CD4-positive, alpha-beta T cell treated with Interleukin-1 beta for 1 hour (primary cell): Measurements from ENCODE around the gene STRA8.

ENCODE experiments used
- DNase-seq, 2 donors: peaks; one replicate each; pipeline ENCODE4 v3.0.0-alpha.2; 2020 to 2022

Gene STRA8, protein sequence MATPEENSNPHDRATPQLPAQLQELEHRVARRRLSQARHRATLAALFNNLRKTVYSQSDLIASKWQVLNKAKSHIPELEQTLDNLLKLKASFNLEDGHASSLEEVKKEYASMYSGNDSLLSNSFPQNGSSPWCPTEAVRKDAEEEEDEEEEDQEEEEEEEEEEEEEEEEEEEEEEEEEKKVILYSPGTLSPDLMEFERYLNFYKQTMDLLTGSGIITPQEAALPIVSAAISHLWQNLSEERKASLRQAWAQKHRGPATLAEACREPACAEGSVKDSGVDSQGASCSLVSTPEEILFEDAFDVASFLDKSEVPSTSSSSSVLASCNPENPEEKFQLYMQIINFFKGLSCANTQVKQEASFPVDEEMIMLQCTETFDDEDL

DNA sequence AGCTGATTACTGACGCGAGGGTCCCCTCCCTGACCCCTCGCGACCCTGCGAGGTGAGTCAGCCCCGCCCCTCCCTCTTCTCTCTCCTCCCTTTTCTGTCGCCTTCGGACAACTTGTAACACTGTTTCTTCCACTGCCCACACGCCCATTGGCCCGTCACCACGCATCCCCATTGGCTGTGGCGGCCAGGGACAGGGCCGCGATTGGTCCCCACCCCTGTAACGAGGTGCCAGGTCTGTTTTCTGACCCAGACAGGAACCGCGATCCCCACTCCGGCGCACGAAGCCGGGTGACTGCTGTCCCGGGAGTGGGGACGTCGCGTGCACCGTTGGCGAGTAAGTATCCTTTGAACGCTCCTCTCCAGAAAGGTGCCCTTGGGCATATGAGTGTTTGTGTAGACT lies at the start of gene STRA8:
Gene STRA8, plus strand, starts transcription at position 269 of the 400 bp plus-strand sequence. CDS start 6,687 bp downstream, outside the sequence.
- DNase-seq = no peak

DNA sequence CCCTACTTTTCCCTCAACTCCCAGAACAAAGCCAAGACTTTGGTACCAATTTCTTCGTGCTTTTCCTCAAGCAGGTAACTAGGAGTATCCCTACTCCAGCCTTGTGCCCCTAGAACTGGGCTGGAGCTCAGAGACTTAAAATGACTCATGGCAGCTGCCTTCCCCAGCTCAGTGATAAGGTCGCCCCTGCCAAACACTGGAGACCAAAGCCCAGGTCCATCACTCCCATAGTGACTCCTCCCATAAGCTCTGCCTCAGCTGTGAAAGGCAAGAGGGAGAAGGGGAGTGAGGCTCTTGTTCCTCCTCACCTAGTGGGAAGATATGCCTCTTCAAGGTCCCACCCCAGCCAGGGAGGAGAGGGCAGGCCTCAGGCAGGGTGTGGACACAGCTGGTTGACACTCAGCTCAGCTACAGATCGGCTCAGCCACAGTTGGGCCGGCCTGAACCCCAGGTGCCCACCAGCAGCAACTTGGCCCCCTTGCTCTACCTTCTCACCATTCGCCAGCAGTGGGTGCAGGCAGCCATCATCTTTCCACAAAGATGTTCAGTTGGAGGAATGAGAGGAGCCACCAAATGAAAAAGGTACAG lies 49.3 kb upstream of the STRA8 start:
- DNase-seq = no peak

DNA sequence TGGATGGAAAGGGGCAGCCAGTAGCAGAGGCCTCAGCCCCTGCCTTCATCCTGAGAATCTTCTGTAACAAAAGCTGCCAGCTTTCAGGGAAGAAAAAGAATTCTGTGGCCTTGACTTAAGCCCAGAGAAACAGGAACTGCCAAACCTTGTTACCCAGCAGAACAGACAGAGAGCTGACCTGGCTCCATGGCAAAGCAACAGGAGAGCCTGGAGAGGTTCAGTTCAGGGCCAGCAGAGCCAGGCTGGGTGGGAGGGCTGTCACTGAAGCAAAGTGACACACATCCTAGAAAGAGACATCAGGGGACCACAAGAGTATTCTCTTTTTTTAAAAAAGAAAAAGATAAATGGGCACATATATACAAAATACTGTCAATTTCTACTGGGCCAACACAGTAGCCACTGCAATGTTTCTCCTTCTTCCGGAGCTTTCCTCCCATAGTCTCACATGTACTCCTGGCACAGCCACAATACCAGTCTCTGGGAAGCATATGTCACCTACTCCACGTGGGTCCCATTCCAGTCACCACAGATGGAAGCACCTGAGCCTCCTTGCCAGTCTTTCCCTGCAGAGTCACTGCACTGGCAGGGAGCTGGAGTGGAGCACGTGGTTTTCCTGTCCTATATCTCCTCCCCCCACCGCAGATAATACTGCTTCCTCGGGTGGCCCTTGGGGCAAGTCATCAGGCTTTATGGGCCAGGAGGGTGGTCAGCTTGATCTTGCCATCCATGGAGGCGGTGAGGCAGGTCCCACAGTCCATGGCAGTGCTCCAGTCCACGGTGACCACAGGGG lies 48.0 kb upstream of the STRA8 start:
- no peak for DNase-seq

DNA sequence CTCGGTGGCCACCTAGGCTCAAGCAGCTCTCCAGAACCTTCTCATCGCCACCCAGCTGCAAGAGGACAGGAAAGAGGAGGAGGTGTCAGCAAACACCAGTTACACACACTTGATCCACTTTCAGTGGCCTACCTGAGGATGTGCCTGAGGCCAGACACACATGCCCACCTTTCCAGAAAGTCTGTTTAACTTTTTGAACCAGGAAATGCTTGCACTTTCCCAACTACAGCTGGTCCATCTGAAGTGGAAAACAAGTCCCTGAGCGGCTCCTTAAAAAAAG lies 47.4 kb upstream of the STRA8 start:
- DNase-seq = no peak

DNA sequence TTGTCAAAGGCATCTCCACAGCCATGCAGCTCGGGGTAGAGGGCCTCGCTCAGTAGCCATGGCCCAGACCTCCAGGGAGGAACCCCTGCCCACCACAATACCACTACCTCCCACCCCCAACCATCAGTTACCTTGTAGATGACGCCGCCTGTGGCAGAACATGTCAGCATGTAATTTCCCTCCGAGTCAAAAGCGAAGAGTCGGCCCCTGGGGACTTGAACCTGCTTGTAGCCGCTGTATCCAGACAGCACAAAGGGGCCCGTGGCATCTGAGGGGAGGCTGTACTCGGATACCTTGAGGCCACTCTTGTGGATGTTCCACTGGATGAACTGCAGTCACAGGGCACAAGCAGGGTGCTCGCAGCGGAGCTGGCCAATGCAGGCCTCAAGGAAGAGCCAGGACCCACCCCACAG lies 46.8 kb upstream of the STRA8 start:
- DNase-seq = no peak

DNA sequence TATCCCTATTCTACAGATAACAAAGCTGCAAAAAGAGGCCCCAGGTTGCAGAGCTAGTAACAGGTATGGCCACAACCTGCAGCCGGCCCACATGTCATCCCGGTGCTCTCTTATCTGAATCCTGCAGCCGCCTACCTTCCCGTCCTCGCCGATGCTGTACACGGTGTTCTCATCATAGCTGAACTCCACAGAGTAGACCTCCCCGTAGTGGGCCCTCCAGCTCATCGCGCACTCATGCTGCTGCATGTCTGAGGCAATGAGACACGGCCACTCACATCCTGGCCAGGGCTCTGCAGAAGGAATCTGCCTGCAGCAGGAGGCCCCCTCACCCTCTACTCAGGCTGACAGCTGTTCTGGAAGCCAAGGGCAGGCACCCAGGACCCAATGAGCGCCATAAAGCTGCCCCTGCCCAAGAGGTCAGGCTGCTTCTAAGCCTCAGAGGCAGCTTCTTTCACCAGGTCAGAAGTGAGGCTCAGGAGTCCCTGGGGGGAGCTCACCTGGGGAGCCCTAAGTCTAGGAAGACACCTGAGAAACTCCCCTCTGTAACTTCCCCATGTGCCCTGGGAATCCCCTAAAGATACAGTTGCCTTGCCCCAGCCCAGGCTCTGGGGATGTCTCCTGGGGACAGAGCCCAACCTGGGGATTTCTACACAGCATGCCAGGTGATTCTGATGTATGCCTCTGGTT lies 45.2 kb upstream of the STRA8 start:
- DNase-seq = no peak

DNA sequence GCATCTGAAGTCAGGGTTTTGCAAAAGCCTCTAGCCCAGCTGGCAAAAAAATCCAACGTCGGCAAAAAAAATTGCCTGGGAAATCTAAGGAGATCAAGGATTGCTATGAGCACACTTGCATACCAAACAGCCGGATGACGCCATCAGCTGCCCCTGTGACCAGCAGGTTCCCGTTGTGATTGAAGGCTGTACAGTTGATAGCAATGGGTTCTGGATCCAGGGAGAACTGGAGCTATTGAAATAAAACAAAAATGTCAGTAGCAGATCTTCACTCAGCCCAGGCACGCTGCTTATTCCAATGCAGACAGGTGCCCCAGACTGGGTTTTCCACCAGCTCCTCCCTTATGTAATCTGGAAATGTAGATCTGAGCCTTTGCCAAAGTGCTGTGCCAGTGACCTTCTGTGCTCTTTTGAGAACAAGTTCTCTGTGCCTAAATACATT lies 44.4 kb upstream of the STRA8 start:
- no peak for DNase-seq

DNA sequence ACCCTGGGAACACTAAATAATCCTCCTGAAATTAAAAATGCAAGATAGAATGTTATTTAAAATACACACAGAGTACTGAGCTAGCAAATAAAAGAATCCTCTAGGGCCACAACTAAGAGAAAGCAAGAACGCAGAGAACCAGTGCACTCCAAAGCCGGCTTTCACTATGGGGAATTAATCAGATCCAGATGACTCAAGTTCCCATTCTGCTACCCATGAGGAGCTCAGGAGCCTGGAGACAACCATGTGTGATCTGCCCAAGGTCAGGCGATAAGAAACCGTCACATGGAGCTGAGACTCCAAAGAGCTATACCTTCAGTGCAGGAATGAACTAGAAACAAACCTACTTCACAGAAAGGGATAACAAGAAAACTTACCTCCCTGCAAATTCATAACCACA lies 43.7 kb upstream of the STRA8 start:
- DNase-seq = no peak

DNA sequence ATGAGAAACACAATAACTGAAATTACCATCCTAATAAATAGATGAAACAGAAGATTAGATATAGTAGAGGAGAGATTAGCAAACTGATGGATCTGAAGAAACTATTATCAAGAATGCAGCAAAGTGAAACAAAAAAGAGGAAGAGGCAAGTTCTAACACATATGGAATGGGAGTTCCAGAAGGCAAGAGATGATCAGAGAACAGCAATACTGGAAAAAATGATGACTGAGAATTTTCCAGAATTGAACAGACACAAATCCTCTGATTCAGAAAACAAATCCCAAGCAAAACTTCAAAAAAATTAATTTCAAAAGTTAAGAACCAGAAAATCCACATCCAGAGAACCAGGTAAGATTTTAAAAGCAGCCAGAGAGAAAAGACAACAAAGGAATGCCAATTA lies 42.9 kb upstream of the STRA8 start:
- no peak for DNase-seq

DNA sequence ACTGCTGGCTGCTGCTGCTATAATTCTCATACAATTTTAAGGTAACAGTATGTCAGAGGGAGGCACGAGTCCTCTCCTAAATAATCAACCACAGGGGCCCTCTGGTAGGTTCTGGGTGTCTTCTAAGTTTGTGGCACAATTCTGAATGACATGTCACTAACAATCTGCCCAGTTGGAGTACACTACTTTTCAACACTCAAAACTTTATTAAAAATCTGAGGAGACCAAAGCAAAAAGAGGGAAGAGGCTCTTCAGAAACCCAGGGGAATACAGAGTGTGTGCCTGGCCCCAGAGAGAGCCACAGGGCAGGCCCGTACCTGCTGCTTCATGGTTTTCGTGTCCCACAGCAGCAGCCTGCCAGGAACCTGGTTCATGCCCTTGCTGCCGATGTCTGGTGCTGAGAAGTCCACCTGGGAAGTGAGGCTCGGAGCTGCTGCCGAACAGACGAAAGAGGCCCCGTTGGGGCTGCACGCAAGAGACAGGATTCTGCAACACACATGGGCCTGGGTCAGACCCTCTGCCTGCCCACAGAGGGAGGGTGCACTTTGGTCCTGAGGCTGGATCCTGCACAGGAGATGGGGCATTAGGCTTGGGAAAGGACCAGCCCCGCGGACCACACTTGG lies 40.6 kb upstream of the STRA8 start:
- no peak for DNase-seq

DNA sequence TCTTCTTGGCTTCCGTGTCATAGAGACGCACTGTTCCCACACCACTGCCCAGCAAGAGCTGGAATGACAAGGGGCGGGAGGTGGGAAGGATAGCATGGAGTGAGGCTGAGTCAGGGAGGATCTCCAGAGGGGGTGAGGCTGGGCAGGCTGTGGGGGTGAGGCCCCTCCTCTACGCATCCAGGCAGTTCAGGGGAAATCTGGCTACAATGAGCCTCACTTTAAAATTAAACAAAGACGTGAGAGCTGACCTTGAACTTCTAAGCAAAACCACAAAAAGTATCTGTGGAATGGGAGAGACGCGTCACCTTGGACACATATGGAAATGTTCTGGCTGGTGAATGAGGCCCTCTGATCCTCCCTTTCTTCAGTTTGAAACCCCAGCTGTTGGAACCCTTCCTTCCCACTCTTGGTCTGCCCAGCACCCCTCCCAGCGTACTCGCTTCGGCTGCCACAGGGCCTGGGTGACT lies 40.0 kb upstream of the STRA8 start:
- DNase-seq = no peak

DNA sequence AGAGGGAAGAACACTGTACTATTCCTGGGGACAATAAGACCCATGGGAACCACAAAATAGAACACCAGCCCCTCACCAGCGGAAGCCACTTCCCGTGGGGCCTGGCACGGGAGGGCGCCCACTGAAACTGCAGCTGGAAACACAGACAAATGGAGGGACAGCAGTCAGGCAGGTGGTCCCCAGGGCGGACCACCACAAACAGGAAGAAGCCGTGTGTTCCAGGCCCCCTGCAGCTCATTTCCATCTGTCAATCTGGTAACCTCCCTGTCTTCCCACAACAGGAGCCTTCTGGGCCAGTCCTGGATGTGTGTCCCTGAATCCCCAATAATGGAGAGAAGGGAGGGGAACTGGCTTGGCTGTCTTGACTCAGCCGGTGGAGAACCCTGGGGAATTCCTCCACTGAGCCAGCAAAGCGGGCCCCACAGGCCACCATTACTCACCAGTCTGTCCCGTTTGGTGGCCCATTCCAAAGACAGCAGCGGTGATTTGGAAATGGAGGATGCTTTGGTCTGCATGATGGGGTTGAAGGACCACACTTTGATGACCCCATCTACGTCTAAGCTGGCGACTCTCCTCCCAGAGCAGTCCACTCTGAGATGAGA lies 39.0 kb upstream of the STRA8 start:
- DNase-seq = no peak

DNA sequence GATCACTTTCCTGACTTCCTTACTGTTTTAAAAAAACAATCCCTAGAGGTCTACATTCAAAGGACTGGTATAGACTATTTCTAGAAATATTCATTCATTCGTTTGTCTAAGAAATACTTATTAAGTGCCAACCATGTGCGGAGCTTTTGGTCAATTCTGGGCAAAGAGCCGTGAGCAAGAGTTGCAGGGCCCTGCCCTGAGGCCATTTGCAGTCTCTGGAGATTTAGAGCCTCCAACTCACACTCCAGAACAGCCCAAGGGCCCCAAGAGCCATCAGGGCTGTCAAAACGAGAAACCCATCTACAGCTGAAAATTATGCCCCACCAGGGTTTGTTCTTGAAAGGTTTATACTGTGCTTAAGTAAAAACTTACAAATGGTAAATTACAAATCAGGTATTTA lies 38.5 kb upstream of the STRA8 start:
- no peak for DNase-seq

DNA sequence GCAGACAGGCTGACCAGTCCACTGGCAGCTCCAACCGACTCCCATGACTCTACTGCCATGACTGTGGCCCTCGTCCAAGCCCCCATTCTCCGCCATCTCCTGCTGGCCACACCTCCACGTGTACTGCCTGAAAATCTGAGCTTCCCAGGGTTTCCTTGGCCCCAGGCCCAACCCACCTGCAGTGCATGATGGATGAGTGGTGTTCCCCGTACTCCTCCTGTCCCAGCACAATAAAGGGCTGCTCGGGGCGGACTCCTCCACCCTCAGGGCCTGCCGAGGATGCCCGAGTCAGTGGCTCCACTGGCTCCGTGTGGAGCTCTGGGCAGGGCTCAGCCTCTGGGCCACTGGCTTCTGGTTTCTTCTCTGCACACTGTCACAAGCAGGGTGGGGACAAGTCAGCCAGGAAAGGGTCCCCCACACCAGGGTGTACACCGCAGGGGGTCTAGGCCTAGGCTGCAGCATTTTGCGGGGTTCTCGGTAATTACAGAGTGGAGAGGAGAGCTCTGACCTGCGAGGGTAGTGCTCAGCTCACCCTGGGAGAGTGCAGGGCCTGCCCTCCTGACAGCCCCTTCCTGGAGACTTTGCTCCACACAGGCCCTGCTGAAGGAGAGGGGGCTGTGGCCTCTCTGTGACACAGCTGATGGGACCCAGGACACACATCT lies 37.5 kb upstream of the STRA8 start:
- DNase-seq = no peak

DNA sequence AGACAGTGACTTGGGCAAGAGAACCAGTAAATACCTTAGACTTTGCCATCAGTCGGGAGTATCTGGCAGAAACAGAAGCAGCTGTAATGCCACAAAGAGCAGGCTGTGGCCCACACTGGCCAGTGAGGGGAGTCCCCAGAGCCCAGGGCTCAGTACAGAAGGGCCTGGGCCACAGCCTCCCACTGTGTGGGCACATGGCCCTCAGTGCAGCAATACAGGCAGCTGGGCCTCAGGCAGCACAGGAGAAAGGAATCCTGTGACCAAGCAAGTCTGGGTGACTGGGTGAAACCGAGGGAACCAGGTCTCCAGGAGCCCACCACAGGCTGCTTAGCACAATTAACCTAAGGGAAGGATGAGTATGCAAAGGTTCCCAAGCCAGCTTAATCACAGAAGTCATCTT lies 36.3 kb upstream of the STRA8 start:
- no peak for DNase-seq

DNA sequence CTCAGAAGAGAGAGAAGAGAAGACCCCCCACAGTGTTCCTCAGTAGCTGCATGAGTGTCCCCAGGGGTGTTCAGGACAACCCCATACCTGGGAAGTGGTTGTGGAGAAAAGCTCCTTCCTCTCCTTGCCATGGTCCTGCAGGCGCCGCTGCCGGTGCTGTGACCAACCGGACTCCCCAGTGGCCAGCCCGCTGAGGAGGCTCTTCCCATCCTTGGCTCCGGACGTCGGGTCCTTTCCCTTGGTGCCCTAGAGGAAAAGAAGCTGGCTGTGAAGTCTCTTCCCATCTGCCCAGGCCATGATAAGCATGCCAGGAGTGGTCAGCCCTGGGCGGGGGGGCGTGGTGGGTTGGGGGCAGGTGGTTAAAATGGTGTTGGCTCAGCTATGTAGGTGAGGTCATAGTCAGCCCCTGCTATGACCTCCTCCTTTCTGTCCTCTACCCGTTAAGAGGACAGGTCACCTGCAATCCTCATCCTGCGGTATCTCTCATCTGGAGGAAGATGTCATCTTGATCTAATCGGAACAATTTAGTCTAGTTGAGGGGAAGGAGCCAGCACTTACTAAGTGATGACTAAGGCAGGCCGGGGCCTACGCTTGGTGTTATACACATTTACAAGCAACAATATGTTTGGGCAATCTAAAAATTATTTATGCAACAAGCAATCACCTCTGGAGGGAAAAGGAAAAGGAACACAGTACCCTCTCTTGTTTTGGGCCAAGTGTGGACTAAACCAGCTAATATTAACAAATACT lies 35.6 kb upstream of the STRA8 start:
- DNase-seq = no peak

DNA sequence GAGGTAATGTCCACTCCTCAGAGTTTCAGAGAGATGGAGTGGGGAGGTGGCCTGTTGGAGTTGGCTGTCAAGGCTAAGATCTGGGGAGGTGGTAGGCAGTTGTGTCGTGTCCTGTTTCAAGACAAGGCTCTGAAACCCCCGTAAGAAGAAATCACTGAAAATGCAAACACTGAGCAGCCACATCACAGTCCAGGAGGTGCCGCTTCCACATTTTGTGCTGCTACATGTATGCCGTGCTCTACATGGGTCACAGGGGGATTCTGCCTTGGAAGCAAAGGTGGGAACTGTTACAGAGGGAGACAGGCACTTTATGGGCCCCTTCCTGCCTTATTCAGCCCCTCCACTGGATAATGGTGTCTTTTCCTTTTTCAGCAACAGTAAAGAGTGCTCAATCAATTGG lies 34.2 kb upstream of the STRA8 start:
- DNase-seq = no peak

DNA sequence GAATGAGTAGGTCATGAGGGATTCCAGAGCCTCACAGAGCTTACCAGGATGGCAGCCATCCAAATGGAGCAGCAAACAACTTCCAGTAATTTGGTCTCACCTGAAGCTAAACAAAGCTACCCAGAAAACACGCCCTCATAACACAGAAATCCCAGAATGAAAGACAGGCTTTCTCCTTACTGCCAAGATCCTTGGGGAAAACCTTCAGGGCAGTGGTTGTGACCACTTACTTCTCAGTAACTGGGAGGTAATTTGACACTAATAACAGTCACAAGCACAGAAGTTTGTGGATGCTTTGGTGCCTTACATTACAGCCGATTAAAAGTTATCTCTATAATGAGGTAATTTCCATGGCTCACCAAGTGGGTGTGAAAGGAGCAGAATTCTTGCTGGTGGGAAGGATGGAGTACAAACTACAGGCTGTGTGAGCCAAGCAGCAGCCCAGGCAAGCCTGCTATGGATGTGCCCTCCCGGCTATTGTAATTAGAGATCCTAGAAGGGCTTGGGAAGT lies 32.8 kb upstream of the STRA8 start:
- no peak for DNase-seq

DNA sequence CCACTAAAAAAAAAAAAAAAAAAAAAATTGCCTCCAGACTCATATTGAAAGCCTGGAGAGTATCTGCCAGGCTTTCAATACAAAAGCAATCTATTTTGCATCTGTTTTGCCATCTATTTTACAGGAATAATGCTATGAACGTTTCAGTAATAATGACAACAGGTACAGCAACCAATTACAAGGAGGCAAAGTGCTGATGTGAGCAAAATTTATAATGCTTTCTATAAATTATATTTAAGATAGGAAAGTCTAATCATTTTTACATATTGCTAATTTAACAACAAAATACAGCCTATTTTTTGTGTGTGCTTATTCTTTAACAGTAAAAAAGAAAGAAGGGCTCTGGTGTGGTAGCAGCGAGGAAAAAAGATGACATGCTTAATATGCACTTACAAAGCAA lies 32.3 kb upstream of the STRA8 start:
- DNase-seq = no peak

DNA sequence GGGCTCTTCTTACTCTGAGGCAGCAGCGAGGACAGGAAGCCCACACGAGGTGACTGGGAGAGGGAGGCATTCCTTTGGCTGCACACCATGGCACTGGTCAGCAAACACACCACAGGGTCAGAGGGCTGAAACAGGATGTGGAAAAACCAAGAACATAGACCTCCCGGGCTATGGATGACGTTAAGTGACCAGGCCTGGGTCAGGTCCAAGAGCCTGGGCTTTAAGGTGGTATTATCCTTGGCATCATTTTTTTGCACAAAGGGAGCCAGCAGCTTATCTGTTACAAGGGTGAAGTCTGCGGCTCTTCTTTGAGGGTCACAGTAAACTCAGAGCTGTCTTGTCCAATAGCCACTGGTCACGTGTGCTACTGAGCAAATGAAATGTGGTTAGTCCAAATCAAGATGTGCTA lies 29.3 kb upstream of the STRA8 start:
- DNase-seq = no peak

DNA sequence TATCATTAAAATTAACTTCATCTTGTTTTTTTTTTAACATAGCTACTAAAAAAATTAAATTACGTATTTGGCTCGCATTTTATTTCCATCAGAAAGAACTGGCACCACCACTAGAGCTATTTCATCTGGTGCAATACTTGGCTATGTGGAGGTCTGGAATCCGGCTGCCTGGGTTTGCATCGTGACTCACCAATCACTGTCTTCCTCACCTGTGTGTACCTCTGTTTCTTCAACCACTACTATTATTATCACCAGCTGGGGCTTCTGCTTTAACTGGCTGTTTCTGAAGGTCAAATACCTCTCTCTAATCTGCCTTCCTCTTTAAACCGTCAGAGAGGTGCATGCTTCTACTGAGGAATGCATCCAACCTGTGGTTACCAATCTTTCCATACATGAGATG lies 28.8 kb upstream of the STRA8 start:
- DNase-seq = no peak
